SK-N-SH (cell line): Measurements from ENCODE around the gene IPO11. TPM values are rescaled to one million over a fixed set of nuclear protein-coding genes. Genes with fewer than 3 reads are reported as not detected.

ENCODE experiments used
- CTCF ChIA-PET: fragments of 300-600, 350-600 bp; formaldehyde crosslinking; extraction: SDS; loops from one replicate; lab custom pipeline; 2021; lab: Yijun Ruan, JAX
- POLR2A ChIA-PET: fragments of 350-600 bp; sonication (Branson Sonifier 250); formaldehyde crosslinking; extraction: SDS; loops from one replicate; lab custom pipeline; 2020; ENCODE audit warnings: antibody characterized with exemption, inconsistent platforms; lab: Yijun Ruan, JAX
- DNase-seq: peaks from one replicate; pipeline ENCODE4 v3.0.0; 2012
- H2AFZ ChIP-seq: fragments of 200-600 bp; sonication (generic); 2 replicates; pipeline ENCODE4 v1.8.1; 2016; ENCODE audit warnings: antibody characterized with exemption, mild to moderate bottlenecking, low read depth
- H3F3A ChIP-seq: fragments of 200-600 bp; sonication (generic); replicated peaks from 2 replicates; pipeline ENCODE3; 2016; ENCODE audit warnings: antibody characterized with exemption, mild to moderate bottlenecking; ENCODE audit not compliant: insufficient read depth
- H3K27ac ChIP-seq, 2 experiments: fragments of 200-500 bp in 1 of 2; fragments of 200-600 bp in 1 of 2; sonication (Bioruptor generic) in 1 of 2; sonication (generic), shearing (Covaris generic) in 1 of 2; 2 replicates each; pipeline versions ENCODE4 v1.5.1 to v1.6.1; 2014 to 2016; ENCODE audit warnings: low read depth in 2 of 2, inconsistent platforms in 1 of 2, low read length in 1 of 2, mild to moderate bottlenecking in 1 of 2, mixed read lengths in 1 of 2
- H3K27me3 ChIP-seq: fragments of 200-600 bp; sonication (generic), shearing (Covaris generic); 2 replicates; pipeline ENCODE4 v1.6.1; 2016; ENCODE audit warnings: mixed run types; ENCODE audit not compliant: insufficient read depth
- H3K36me3 ChIP-seq, 2 experiments: fragments of 200-500 bp in 1 of 2; fragments of 200-600 bp in 1 of 2; sonication (Bioruptor generic) in 1 of 2; sonication (generic) in 1 of 2; replicated peaks in 1 of 2; 2 replicates each; pipeline versions ENCODE3 to v1.5.1; 2014 to 2016; ENCODE audit warnings: low read length in 1 of 2, mild to moderate bottlenecking in 1 of 2; ENCODE audit not compliant: insufficient read depth in 2 of 2, control insufficient read depth in 1 of 2
- H3K4me1 ChIP-seq, 2 experiments: fragments of 200-500 bp in 1 of 2; fragments of 200-600 bp in 1 of 2; sonication (Bioruptor generic) in 1 of 2; sonication (generic), shearing (Covaris generic) in 1 of 2; 2 replicates each; pipeline versions ENCODE4 v1.5.1 to v1.6.1; 2014 to 2016; ENCODE audit warnings: low read depth in 1 of 2, low read length in 1 of 2, mixed run types in 1 of 2; ENCODE audit not compliant: insufficient read depth in 2 of 2, control insufficient read depth in 1 of 2
- H3K4me2 ChIP-seq: fragments of 200-600 bp; sonication (generic), shearing (Covaris generic); 2 replicates; pipeline ENCODE4 v1.6.1; 2017; ENCODE audit warnings: mixed run types
- H3K4me3 ChIP-seq, 2 experiments: fragments of 200-500 bp in 1 of 2; fragments of 200-600 bp in 1 of 2; sonication (Bioruptor generic) in 1 of 2; sonication (generic), shearing (Covaris generic) in 1 of 2; 2 replicates each; pipeline versions ENCODE4 v1.5.1 to v1.8.1; 2014 to 2016; ENCODE audit warnings: low read depth in 2 of 2, inconsistent platforms in 1 of 2, low read length in 1 of 2, mild to moderate bottlenecking in 1 of 2, mixed read lengths in 1 of 2, moderate library complexity in 1 of 2
- H3K79me2 ChIP-seq: fragments of 200-600 bp; sonication (generic); 2 replicates; pipeline ENCODE4 v1.8.1; 2017; ENCODE audit warnings: mild to moderate bottlenecking; ENCODE audit not compliant: insufficient read depth
- H3K9ac ChIP-seq: fragments of 200-600 bp; sonication (generic); 2 replicates; pipeline ENCODE4 v1.6.1; 2017; ENCODE audit warnings: mixed run types
- H3K9me2 ChIP-seq: fragments of 200-600 bp; sonication (generic); 2 replicates; pipeline ENCODE4 v1.6.1; 2017; ENCODE audit warnings: mixed run types
- H3K9me3 ChIP-seq: fragments of 200-600 bp; sonication (generic); 2 replicates; pipeline ENCODE4 v1.6.1; 2017; ENCODE audit warnings: mixed run types, mild to moderate bottlenecking, moderate library complexity
- H4K20me1 ChIP-seq: fragments of 200-600 bp; sonication (generic); 2 replicates; pipeline ENCODE4 v1.6.1; 2017; ENCODE audit warnings: mild to moderate bottlenecking, mixed run types; ENCODE audit not compliant: insufficient read depth
- ELF1 ChIP-seq: IDR thresholded peaks from 2 replicates; pipeline ENCODE4 v1.4.0; 2012
- EZH2phosphoT487 ChIP-seq: fragments of 200-600 bp; sonication (generic); IDR thresholded peaks from 2 replicates; pipeline ENCODE4 v1.6.1; 2017; ENCODE audit warnings: low read depth, mixed run types, mild to moderate bottlenecking, antibody characterized with exemption, moderate library complexity, borderline replicate concordance
- FOXM1 ChIP-seq: IDR thresholded peaks from 2 replicates; pipeline ENCODE4 v1.4.0; 2012; ENCODE audit warnings: low read depth, mild to moderate bottlenecking
- GABPA ChIP-seq: IDR thresholded peaks from 2 replicates; pipeline ENCODE4 v1.4.0; 2012; ENCODE audit warnings: low read depth, mild to moderate bottlenecking
- GATA2 ChIP-seq: sonication (generic); formaldehyde crosslinking; IDR thresholded peaks from 2 replicates; pipeline ENCODE4 v1.5.0; 2020; ENCODE audit warnings: mild to moderate bottlenecking, missing genetic modification reagents
- IRF3 ChIP-seq: fragments of 150-350 bp; IDR thresholded peaks from 2 replicates; pipeline ENCODE4 v1.6.1; 2016; ENCODE audit warnings: mild to moderate bottlenecking, low read depth, low read length
- MEF2A ChIP-seq: IDR thresholded peaks from 2 replicates; pipeline ENCODE4 v1.4.0; 2012; ENCODE audit warnings: low read depth, borderline replicate concordance
- MXI1 ChIP-seq: IDR thresholded peaks from 2 replicates; pipeline ENCODE4 v1.6.1; 2012; ENCODE audit warnings: mild to moderate bottlenecking, low read depth, low read length, improper control_type of control experiment
- PBX3 ChIP-seq: IDR thresholded peaks from 2 replicates; pipeline ENCODE4; 2012
- REST ChIP-seq: IDR thresholded peaks from 2 replicates; pipeline ENCODE4 v1.6.1; 2012; ENCODE audit warnings: mild to moderate bottlenecking, low read depth, low read length, moderate library complexity
- RFX5 ChIP-seq: IDR thresholded peaks from 2 replicates; pipeline ENCODE4 v1.6.1; 2012; ENCODE audit warnings: mild to moderate bottlenecking, improper control_type of control experiment, low read length
- SMC3 ChIP-seq: IDR thresholded peaks from 2 replicates; pipeline ENCODE4 v1.6.1; 2012; ENCODE audit warnings: low read depth, low read length, improper control_type of control experiment
- TAF1 ChIP-seq: IDR thresholded peaks from 2 replicates; pipeline ENCODE4 v1.6.1; 2012; ENCODE audit warnings: low read depth, mild to moderate bottlenecking, low read length, moderate library complexity, borderline replicate concordance
- WGBS: methylation state at CpG from one replicate; pipeline ENCODE4 v1.1.6; 2017; ENCODE audit warnings: low lambda C conversion rate; 5-methylcytosine and 5-hydroxymethylcytosine counted together
- polyA plus RNA-seq, 3 experiments: library from polyadenylated mRNA; depleted of rRNA; stranded (reverse); fragments of >200 nt; gene quantifications; 2 replicates each; pipeline ENCODE4 v1.2.3, GENCODE V29; 2012

The IPO11 gene
- polyA plus RNA-seq, 1 of the 3 experiments (the other 2 are of a cell fraction), result 8.1 TPM

GRCh38 chr5:62568143-62568542, 155.6 kb downstream of the IPO11 start:
- 0 out of 2 replicates have a peak, but pooled peaks cover 3% of the 10 kb centered on the region for H3K79me2 ChIP-seq
- ChIA-PET CTCF (no interaction called here), POLR2A (no interaction called here)
- no peaks in the 10 kb centered on the region for H3F3A ChIP-seq
- peaks cover 0 to 31% of the 10 kb centered on the region in 2 experiments for H3K36me3 ChIP-seq
- H2AFZ ChIP-seq, result no peak overlapping the region
- 92% methylated on average over 4 of the region's 4 CpGs for WGBS
- no peak overlapping the region for H3K4me3 ChIP-seq
- H3K9me3 ChIP-seq, result no peaks in the 10 kb centered on the region
- no peak for DNase-seq
- H3K9ac ChIP-seq, result no peak overlapping the region
- H4K20me1 ChIP-seq, result no peaks in the 10 kb centered on the region
- no peak overlapping the region for H3K27ac ChIP-seq
- no peaks in the 10 kb centered on the region for H3K9me2 ChIP-seq
- peaks cover 0 to 5% of the 10 kb centered on the region in 2 experiments; a peak in 2 of 4 replicates for H3K4me1 ChIP-seq
- H3K4me2 ChIP-seq, result no peak overlapping the region
- TF ChIP-seq TAF1 (no peak), SMC3 (no peak), EZH2phosphoT487 (no peak), RFX5 (no peak), REST (no peak), ELF1 (no peak), IRF3 (no peak), GATA2 (CRISPR knock-in tag) (no peak), MXI1 (no peak), FOXM1 (no peak), PBX3 (no peak), GABPA (no peak), MEF2A (no peak)
- no peaks in the 10 kb centered on the region for H3K27me3 ChIP-seq
